ENCODE measurements around the gene ESRRA. TPM values are rescaled to one million over a fixed set of nuclear protein-coding genes. Genes with fewer than 3 reads are reported as not detected.

The ESRRA gene
- polyA plus RNA-seq, 1 donor (not counting 4 experiments of a cell fraction or from before 2014, with no cell fraction given), result 20.8 TPM

GRCh38 chr11:64283092-64283491 lies 22.2 kb upstream of the ESRRA start:
- H3K79me2 ChIP-seq (ENCODE audit: control insufficient read depth, insufficient read depth, low read length), result peaks cover 13% of the 10 kb centered on the region
- no peaks in the 10 kb centered on the region for H3K9me1 ChIP-seq (ENCODE audit: control insufficient read depth, extremely low read depth, insufficient read depth, low read length)
- FAIRE-seq (no peak), DNase-seq (ENCODE audit: low read depth, low spot score) (no peak)
- H3K9ac ChIP-seq (ENCODE audit: control insufficient read depth, extremely low read depth, insufficient read depth, low read length), result peak overlapping the region; percentile 35
- peak overlapping the region in 2 of 3 experiments; percentile 86 to 91 for H3K4me3 ChIP-seq (ENCODE audit: control insufficient read depth in 2 of 3, extremely low read depth in 1 of 3, insufficient read depth in 2 of 3, low read depth in 1 of 3, low read length in 3 of 3)
- peaks cover 12 to 19% of the 10 kb centered on the region in 2 experiments for H3K36me3 ChIP-seq (ENCODE audit: control insufficient read depth in 2 of 2, extremely low read depth in 1 of 2, insufficient read depth in 2 of 2, low read length in 2 of 2)
- H4K20me1 ChIP-seq (ENCODE audit: control insufficient read depth, extremely low read depth, insufficient read depth, low read length), result no peaks in the 10 kb centered on the region
- H3K9me3 ChIP-seq (ENCODE audit: control insufficient read depth, low read depth, low read length), result no peaks in the 10 kb centered on the region
- no peak for TF ChIP-seq EZH2 (IDR thresholded peaks at IDR 0.05; ENCODE audit: low read length)
- TF ChIP-seq, protein P1, sequence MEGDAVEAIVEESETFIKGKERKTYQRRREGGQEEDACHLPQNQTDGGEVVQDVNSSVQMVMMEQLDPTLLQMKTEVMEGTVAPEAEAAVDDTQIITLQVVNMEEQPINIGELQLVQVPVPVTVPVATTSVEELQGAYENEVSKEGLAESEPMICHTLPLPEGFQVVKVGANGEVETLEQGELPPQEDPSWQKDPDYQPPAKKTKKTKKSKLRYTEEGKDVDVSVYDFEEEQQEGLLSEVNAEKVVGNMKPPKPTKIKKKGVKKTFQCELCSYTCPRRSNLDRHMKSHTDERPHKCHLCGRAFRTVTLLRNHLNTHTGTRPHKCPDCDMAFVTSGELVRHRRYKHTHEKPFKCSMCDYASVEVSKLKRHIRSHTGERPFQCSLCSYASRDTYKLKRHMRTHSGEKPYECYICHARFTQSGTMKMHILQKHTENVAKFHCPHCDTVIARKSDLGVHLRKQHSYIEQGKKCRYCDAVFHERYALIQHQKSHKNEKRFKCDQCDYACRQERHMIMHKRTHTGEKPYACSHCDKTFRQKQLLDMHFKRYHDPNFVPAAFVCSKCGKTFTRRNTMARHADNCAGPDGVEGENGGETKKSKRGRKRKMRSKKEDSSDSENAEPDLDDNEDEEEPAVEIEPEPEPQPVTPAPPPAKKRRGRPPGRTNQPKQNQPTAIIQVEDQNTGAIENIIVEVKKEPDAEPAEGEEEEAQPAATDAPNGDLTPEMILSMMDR (optimal IDR thresholded peaks at IDR 0.05 in 1 of 3, IDR thresholded peaks at IDR 0.05 in 1 of 3, conservative IDR thresholded peaks at IDR 0.05 in 1 of 3; ENCODE audit: extremely low read depth in 1 of 3, insufficient read depth in 2 of 3, low read length in 3 of 3), result no peak
- peaks cover 11% of the 10 kb centered on the region for H3K4me1 ChIP-seq (ENCODE audit: control insufficient read depth, extremely low read depth, insufficient read depth, low read length)
- H3K27ac ChIP-seq (ENCODE audit: control insufficient read depth, insufficient read depth, low read length), result no peak overlapping the region
- peak overlapping the region; percentile 98 for H3K4me2 ChIP-seq (ENCODE audit: control insufficient read depth, extremely low read depth, insufficient read depth, low read depth, low read length)
- dilution Hi-C loops (cut with MboI; ENCODE audit: extremely low pct_ligation_motif_present, low sequenced_read_pairs), result no loop called here
- H2AFZ ChIP-seq (ENCODE audit: control insufficient read depth, low read length), result no peak overlapping the region
- H3K27me3 ChIP-seq (ENCODE audit: control insufficient read depth, extremely low read depth, insufficient read depth, low read length), result no peaks in the 10 kb centered on the region

DNA sequence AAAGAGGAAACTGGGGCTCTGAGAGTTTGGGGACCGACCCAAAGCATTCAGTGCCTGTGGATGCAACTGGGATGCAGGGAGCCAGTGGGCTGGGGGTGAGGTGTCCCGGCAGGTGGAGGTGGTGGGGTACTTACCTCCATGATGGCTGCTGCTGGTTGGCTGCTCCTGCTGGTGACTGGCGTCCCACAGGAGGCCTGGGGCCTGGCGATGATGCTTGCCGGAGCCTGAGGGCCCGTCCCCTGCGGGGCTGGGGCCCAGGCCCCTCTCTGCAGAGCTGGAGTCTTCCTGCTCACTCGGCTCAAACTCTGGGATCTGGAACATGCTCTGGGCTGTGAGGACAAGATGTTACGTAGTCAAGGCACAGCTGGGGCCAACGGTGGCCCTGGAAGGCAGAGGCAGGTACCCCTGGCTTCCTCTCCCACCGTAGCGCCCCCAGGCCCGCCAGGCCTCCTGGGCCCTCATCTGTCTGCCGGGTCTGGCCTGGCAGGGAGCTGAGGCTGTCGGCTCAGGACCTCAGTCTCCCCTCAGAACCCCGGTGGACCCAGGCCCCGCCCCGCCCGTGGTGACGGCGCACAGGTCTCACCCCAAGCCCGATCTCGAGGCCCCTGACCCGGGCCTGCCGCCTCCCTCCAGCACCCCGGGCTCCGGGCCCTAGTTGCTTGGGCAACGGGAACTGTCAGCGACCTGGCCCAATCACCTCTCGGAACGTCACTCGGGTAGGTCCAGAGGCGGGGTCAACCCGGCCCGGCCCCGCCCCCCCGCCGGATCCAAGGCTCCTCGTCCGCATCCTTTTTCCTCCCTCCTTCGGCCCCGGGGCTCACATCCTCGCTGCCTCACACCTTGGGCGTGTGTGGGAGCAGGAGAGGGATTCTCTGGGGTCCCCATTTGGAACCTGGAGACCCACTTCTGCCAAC lies 21.0 kb upstream of the ESRRA start, which contains the start of gene BAD:
TSS of gene BAD (minus strand) at position 618 of the 914 bp plus-strand sequence. CDS start at position 321, 297 bp downstream.
- H3K4me1 ChIP-seq (ENCODE audit: control insufficient read depth, extremely low read depth, insufficient read depth, low read length), result peaks cover 11% of the 10 kb centered on the region

More for the DNA sequence above, 21.0 kb upstream of the ESRRA start, which contains the start of gene BAD:
- H4K20me1 ChIP-seq (ENCODE audit: control insufficient read depth, extremely low read depth, insufficient read depth, low read length), result no peaks in the 10 kb centered on the region
- H3K9me1 ChIP-seq (ENCODE audit: control insufficient read depth, extremely low read depth, insufficient read depth, low read length), result no peaks in the 10 kb centered on the region
- peaks cover 11% of the 10 kb centered on the region for H3K79me2 ChIP-seq (ENCODE audit: control insufficient read depth, insufficient read depth, low read length)
- H3K9me3 ChIP-seq (ENCODE audit: control insufficient read depth, low read depth, low read length), result no peaks in the 10 kb centered on the region
- dilution Hi-C loops (cut with MboI; ENCODE audit: extremely low pct_ligation_motif_present, low sequenced_read_pairs), result no loop called here
- H3K27me3 ChIP-seq (ENCODE audit: control insufficient read depth, extremely low read depth, insufficient read depth, low read length), result no peaks in the 10 kb centered on the region
- TF ChIP-seq, protein P1 (optimal IDR thresholded peaks at IDR 0.05 in 1 of 3, IDR thresholded peaks at IDR 0.05 in 1 of 3, conservative IDR thresholded peaks at IDR 0.05 in 1 of 3; ENCODE audit: extremely low read depth in 1 of 3, insufficient read depth in 2 of 3, low read length in 3 of 3), result no peak
- no peak for TF ChIP-seq EZH2 (IDR thresholded peaks at IDR 0.05; ENCODE audit: low read length)
- H3K27ac ChIP-seq (ENCODE audit: control insufficient read depth, insufficient read depth, low read length), result peak within 1 kb of the TSS; percentile 92
- peak within 1 kb of the TSS; percentile 72 to 92 (median 91) for H3K4me3 ChIP-seq (ENCODE audit: control insufficient read depth in 2 of 3, extremely low read depth in 1 of 3, insufficient read depth in 2 of 3, low read depth in 1 of 3, low read length in 3 of 3)
- peak within 1 kb of the TSS; percentile 73 for H2AFZ ChIP-seq (ENCODE audit: control insufficient read depth, low read length)
- DNase-seq (ENCODE audit: low read depth, low spot score), result no peak
- H3K9ac ChIP-seq (ENCODE audit: control insufficient read depth, extremely low read depth, insufficient read depth, low read length), result peak within 1 kb of the TSS; percentile 92
- peaks cover 8 to 10% of the 10 kb centered on the region in 2 experiments for H3K36me3 ChIP-seq (ENCODE audit: control insufficient read depth in 2 of 2, extremely low read depth in 1 of 2, insufficient read depth in 2 of 2, low read length in 2 of 2)
- peak; percentile 55 for FAIRE-seq
- peak within 1 kb of the TSS; percentile 98 for H3K4me2 ChIP-seq (ENCODE audit: control insufficient read depth, extremely low read depth, insufficient read depth, low read depth, low read length)
